EL (cell line): Measurements from ENCODE around the gene AMY2B.
A peak's percentile ranks its signal among the peaks of the same experiment; 100 is the strongest.
"Not testable (repeated sequence)": the region's sequence is repeated elsewhere in the genome, so short reads cannot be mapped to it uniquely, and the experiment has no call there.

Experiments used
- DNase-seq: peaks from one replicate; pipeline ENCODE4 v3.0.0-alpha.2; 2016

Gene AMY2B

GRCh38 chr1:103571289-103571688 is at the start of gene AMY2B:
AMY2B (plus strand) TSS chr1:103571589; CDS start chr1:103571603, 14 bp downstream.
- DNase-seq, result not testable (repeated sequence)

DNA sequence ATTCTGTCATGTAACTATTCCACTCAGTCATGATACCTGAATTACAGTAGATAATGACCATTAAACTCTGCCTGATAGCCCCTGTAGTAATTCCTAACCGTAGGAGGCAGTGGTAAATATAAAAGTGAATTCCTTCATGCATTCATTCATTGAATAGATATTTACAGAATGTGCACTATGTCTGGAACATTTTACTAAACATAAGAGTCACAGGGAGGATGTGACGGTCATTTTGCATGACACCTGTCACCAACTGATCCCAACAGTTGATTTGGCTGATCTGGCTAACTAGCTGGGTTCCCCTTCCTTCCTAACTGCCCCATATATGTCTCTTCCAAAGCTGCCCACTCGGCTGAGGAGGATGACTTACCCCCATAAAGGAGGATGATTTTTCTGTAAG is 48.0 kb upstream of the AMY2B start:
- DNase-seq, result no peak

DNA sequence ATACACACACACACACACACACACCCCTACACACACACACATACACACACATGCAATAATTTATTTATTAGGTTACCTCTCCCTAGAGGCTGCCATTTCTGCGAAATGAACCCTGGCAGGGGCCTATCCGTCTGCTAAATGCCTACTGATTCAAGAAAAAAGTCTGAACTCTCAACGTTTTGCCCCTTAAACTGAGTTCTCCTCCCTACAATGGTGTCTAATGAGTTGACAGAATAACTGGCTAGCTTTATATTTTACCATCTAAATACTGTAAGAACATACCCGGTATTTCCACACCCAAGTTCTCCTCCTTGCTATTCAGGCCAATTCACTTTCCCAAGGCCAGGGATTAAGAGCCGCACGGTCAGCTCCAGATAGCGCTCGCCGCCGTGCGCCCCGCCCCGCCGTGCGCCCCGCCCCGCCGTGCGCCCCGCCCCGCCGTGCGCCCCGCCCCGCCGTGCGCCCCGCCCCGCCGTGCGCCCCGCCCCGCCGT is 46.2 kb upstream of the AMY2B start:
- DNase-seq, result peak; percentile 59

GRCh38 chr1:103525607-103526507 is 45.5 kb upstream of the AMY2B start, which contains the start of gene RNPC3:
RNPC3 (plus strand) TSS chr1:103525699; CDS start chr1:103526071, 372 bp downstream.
- peak; percentile 93 for DNase-seq

GRCh38 chr1:103527331-103527730 is 44.1 kb upstream of the AMY2B start:
- DNase-seq, result no peak

- peak; percentile 21 for DNase-seq
Observed at GRCh38 chr1:103529746-103530145, 41.6 kb upstream of the AMY2B start.

DNA sequence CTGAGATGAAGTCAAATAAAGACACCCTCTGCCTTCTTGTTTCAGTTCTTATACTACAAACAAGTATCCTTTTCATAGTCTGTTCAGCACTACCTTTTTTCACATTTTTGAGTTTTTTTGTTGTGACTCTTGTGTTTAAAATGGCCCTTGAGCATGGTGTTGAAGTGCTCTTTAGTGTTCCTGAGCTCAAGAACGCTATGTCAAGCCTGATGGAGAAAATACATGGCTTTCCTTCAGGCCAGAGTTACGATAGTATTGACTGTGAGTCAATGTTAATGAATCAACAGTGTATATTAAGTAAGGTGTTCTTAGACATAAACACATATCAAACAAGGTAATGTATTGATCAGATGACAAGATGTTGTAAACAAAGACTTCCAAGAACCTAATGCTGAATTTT is 33.2 kb upstream of the AMY2B start:
- no peak for DNase-seq

- DNase-seq, result no peak
Observed at GRCh38 chr1:103541431-103541830, 30.0 kb upstream of the AMY2B start.

DNA sequence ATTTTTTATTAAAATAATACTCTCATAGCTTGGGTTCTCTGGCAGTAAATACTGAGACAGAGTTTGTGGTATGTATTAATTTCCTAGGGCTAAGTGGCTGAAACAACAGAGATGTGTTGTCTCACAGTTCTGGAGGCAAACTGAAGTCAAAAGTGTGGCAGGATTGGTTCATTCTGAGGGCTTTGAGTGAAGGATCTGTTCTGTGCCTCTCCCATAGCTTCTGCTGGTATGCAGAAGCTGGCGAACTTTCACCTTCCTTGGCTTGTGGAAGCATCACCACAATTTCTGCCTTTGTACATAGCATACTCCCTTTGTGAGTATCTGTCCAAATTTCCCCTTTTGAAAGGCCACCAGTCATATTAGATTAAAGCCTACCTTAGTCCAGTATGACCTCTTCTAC is 24.9 kb upstream of the AMY2B start:
- DNase-seq, result no peak

DNA sequence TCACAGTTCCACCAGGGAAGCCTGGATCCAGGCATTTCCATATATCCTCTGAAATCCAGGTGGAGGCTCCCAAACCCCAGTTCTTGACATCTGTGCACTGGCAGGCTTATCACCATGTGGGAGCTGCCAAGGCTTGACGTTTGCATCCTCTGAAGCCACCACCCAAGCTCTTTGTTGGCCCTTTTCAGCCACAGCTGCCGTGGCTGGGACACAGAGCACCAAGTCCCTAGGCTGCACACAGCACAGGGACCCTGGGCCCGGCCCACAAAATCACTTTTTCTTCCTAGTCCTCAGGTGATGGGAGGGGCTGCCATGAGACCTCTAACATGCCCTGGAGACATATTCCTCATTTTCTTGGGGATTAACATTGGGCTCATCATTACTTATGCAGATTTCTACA is 23.5 kb upstream of the AMY2B start:
- no peak for DNase-seq

GRCh38 chr1:103560427-103560826 is 11.0 kb upstream of the AMY2B start:
- no peak for DNase-seq

- not testable (repeated sequence) for DNase-seq
Observed at GRCh38 chr1:103561124-103561523, 10.3 kb upstream of the AMY2B start.

- no peak for DNase-seq
Observed at GRCh38 chr1:103561643-103562395, 9.6 kb upstream of the AMY2B start.

- no peak for DNase-seq
Observed at GRCh38 chr1:103563056-103563455, 8.3 kb upstream of the AMY2B start.

DNA sequence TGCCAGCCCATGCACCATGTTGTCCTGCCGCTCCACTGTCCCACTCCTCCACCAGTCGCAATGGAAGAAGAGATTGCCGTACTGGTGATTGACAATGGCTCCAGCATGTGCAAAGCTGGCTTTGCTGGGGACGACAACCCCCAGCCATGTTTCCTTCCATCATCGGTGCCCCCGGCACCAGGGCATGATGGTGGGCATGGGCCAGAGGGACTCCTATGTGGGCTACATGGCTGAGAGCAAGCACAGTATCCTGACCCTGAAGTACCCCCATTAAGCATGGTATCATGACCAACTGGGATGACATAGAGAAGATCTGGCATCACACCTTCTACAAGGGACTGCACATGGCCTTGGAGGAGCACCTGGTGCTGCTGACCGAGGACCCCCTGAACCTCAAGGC is 1.9 kb upstream of the AMY2B start:
- no peak for DNase-seq

GRCh38 chr1:103576065-103576464 is 4.7 kb downstream of the AMY2B start:
- no peak for DNase-seq

DNA sequence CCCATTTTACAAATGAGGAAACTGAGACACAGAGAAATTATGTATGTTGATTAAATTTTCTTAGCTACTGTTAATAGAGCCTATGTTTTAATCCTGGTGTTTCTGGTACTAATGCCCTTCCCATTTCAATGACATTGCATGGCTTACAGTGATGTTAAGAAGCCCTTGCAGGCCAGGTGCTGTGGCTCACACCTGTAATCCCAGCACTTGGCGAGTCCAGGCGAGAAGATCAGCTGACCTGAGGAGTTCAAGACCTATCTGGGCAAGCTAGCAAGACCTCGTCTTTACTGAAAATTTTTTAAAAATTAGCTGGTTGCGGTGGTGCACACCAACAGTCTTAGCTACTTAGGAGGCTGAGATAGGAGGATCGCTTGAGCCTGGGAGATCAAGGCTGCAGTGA is 5.4 kb downstream of the AMY2B start:
- not testable (repeated sequence) for DNase-seq

DNA sequence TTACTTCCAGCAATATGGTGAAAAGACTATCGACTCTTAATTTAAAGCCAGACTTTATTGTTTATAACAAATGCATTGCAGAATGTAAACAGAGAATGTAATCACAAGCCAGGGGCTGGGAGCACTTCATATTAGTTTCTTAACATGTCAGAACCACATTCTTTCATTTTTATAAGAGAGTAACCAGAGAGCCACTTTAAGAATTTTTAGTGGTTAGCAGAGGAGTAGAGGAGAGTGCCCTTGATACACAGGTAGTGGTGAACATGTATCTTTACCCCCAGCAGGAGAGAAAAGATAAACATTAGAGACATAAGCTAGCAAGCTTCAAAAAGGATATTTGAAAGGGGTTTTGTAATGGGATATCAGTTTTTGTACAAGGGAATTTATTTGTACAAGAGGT is 11.1 kb downstream of the AMY2B start:
- DNase-seq, result no peak

- DNase-seq, result no peak
Observed at GRCh38 chr1:103583887-103584286, 12.5 kb downstream of the AMY2B start.

GRCh38 chr1:103584537-103584936 is 13.1 kb downstream of the AMY2B start:
- DNase-seq, result no peak

DNA sequence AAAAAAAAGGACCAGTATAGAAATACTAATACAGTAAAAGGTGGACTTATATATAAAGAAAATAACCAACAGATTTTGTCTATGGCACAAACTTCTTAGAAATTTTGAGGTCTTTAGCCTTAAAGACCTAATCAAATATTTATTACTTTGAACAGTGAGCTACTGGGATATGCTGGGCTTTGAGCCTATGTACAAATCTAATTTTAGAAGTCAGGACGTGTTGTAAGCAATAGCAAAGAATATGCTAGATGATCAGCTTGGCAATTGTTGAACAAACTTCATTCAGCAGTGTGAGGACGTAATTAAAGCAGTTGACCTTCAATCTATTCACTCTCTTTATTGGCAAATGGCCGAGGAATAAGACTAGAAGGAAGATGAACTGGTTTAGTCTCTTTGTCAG is 31.4 kb downstream of the AMY2B start:
- not testable (repeated sequence) for DNase-seq

GRCh38 chr1:103616362-103616761 is 45.0 kb downstream of the AMY2B start:
- no peak for DNase-seq

DNA sequence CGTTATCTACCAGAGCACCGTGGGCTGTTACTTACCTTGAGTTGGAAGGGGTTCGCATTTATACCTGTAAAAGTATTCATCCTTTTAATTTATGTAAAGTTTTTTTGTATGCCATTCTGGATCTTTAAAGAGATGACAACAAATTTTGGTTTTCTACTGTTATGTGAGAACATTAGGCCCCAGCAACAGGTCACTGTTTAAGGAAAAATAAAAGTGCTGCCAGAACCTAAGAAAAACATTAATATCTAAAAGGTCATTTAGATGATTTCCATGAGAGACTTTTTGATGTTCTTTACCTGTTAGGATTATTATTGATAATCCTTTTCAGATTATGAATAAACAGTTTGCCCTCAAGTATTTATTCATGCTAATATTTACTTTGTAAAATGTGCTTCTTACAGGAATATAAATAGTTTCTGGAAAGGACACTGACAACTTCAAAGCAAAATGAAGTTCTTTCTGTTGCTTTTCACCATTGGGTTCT is 45.6 kb downstream of the AMY2B start, which contains the start of gene AMY2A:
Gene AMY2A (plus strand): TSS at position 434 of the 484 bp plus-strand sequence. CDS start 14 bp downstream, at position 448.
- not testable (repeated sequence) for DNase-seq
